ENCODE measurements around the gene NACA.

GRCh38 chr12:56759263-56759908 is 34.3 kb upstream of the NACA start:
- TF ChIP-seq EZH2 (IDR thresholded peaks at IDR 0.05; ENCODE audit: insufficient read depth, poor library complexity, severe bottlenecking) = no peak
- TF ChIP-seq EZH2phosphoT487 (IDR thresholded peaks at IDR 0.05; ENCODE audit: insufficient read depth, low read depth) = no peak

Data from GM23248 (cell line).